GM19324 (cell line): Measurements from ENCODE around the gene AMELX.

Experiments used
- ATAC-seq: cut with Tn5 transposase; IDR thresholded peaks from one replicate; pipeline ENCODE4 v1.9.1; 2021; ENCODE audit warnings: mild to moderate bottlenecking, moderate library complexity; ENCODE audit not compliant: unreplicated experiment, low FRiP score

AMELX gene

DNA sequence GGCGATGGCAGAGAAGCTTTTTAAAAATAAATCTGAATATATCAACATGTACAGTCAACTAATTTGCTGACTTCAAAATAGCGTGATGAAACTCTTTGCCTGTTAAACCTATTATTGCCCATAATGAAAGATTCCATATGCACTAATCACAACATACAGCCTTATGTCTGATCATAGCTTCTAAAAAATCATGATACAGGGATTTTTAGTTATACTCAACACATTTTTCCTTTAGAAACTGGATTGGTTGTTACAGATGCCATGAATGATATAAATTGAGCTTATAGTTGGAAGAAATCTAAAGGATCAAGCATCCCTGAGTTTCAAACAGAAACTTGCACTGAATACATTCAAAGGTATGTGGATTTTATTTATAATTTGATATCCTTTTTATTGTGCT is at the start of gene AMELX:
TSS of gene AMELX (plus strand) at position 301 of the 400 bp plus-strand sequence. CDS start 1,376 bp downstream, outside the sequence.
- no peak for ATAC-seq

DNA sequence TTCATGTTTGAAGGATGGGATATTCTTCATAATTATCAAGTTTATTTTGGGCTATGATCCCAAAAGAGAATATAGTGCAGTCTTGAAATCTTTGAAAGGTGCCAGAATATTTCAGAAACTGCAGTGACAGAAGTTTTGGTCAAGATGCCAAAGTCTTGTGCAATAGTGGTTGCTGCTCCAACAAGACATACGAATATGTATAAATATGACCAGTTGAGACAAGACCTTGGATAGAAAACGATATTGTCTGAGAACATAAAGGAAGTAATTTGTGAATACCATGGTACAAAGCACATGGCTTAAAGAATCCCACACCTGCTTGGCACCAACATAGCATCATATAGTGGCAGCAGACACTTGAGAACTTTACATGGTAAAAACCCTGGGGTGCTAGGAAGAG is 48.6 kb upstream of the AMELX start:
- no peak for ATAC-seq

DNA sequence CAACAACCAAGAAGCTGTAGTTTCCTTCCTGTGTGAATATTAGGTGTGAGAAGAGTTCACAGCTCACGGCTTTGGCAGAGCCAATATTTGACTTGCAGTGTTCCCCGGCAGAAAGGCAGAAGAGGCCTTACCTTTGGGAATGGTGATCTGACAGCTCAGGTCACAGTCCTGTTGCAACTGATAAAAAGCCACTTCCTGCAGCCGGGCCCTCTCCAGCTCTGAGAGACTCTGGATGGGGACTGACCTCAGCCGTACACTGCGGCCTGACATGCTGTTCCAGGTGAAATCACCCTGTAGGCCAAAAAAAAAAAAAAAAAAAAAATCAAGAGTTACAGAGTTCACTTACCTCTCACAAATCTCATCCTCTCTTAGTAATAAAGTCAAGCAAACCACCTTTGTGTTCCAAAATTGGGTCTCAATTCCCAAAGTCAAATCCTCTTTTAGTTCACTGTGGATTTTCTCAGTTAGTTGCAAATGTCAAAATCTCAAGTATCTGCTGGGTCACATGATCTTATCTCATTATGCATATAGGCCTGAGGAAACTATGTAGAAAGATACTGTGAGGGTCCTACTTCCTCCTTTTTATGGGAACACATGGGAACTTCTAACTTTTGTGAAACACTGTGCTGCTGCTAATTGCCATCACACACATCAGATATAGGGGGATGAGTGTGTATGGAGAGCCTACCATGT is 38.6 kb upstream of the AMELX start:
- ATAC-seq: no peak

DNA sequence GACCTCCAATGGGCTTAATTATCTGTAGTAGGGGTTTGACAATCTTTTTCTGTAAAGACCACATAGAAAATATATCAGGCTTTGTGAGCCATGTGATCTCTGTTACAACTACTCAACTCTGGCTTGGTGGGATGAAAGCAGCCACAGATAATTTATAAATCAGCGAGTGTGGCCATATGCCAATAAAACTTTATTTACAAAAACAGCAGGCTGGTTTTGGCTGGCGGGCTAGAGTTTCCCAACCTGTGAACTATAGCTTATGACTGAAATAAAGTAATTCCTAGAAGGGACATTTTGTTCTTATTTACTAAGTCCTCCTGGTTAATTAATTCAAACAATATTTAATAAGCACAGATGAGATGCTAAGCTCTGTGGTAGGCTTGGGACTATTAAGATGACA is 35.9 kb upstream of the AMELX start:
- no peak for ATAC-seq

DNA sequence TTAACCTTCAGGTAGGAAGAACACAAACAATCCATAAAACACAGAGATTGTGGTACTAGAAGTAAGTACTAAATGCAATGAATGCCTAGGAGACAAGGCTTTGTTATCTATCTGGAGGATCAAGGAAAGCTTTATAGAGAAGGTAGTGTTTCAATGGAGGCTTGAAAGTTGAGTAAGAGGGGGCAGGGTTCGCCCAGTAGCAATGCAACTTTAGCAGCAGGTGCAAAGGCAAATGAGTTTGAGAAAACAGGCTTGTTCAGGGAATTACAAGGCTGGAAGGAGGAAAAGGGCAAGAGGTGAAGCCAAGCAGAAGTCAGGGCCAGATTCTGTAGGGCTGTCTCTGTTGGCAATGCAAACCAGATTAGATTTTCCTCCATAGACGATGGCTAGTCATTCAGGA is 35.5 kb upstream of the AMELX start:
- ATAC-seq: no peak

DNA sequence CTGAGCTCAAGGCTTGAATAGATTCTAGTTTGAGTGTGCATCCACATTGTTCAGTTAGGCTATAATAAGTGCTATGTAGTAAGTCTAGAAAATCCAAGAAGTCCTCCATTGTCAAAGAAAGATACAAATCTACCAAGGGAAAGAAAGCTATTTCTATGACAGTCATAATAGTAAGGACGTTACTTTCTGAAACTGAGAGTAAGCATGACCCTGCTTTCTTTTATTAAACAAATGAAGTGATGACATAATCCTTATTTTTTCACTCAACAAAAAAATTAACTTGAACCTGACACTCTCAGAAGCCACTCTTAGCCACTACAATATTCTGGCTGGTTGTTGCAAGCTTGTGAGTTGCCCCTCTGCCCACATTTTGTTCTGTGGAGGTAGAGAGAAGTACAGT is 33.8 kb upstream of the AMELX start:
- ATAC-seq: no peak

DNA sequence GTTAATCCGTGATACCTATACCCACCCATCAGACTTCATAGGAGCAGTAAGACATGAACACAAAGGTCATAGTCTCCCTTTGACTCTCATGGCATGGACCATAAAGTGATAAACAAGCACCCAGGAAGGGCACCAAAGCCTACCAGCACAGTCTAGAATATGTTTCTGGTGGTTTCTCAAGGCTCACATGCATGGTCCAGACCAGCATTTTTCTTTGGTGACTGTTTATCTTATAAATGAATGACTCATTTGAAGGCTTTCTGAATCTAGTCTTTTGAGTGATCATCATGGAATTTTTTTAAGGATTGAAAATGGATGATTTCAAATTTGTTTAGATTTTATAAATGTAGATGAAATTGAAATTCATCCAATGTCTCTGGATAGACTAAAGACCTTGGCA is 32.0 kb upstream of the AMELX start:
- ATAC-seq: no peak

DNA sequence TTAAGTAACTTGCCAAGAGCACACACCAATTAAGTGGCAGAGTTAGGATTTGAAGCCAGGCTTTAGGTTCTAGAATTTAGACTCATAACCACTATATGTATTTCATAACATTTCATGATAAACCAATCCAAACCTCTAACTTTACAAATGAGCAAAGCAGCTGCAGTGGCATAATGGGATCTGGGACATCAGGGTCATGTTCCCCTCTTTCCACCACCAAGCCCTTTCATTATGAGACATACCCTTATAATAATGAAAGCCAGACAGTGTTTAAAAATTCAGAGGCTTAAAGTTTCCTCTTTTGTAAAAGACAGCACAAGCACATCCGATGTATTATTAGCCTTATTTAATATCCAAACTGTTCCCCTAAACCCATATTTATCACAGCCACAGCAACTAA is 28.3 kb upstream of the AMELX start:
- no peak for ATAC-seq

DNA sequence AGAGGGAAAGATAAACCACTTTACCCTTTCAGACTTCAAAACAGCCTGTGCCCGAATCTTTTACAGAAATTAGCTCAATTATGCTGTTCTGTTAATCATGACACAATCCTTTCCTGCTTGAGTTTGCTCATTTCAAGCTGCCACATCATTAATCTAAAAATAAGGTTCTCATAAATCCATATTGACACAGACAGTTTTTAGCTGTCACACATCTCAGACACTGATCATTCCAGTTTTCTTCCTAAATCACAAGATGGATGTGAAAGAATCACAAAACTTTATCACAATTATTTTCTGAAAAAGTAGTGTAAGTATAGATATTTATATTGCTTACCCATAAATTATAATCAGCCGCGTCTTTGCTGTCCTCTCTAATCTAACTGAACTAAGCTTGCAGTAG is 27.9 kb upstream of the AMELX start:
- no peak for ATAC-seq

DNA sequence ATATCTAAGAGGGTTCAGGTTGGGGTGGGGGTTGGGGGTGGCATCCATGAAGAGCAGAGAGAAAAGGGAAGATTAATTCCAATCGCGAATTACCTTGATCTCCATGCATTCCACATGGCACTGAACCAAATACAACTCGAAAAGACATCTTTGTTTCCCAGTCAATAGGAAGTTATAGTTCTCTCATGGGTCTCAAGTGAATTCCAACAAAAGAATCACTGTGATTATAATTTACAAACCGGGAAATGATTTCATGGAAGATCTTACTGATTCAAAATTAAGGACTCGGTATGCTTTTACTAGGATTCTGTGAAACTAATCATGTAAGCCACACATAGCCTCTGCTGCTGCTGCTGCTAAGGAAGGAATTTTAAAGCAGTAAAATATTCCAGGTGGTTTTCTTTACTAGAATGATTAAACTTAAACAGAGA is 26.6 kb upstream of the AMELX start:
- no peak for ATAC-seq

DNA sequence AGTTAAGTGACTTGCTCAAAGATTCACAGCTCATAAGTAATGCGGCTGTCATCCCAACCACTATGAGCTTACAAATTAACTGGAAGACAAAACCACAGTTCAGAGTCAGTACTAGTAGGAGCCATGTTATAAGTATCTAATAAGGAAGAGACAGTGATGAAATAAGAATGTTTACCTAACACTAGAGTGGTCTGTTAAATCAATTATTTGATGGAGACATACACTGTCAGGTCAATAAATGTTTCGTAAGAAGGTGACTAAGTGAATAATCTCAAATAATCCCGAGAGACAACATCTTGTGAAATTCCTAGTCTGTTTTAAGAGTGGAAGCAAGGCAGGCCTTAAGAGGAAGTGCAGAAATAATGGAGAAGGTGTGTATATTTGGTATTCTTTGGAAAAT is 25.8 kb upstream of the AMELX start:
- ATAC-seq: no peak

DNA sequence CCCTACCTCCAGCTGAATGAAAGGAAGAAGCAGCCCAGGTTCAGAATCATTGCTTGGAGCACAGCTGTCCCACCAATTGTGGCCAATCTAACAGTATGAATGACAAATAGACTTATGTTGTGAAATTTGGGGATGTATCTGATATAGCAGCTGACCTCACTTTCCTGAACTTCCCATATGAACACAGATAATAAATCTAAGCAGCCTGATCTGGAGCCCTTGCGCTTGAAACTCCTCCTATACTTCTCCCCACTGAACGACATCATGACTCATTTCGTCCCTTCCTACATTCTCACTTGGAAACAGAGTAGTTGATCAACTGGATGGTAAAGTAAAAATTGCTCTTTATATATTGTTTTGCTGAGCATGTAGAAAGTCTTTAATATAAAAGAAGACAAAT is 24.2 kb upstream of the AMELX start:
- ATAC-seq: no peak

DNA sequence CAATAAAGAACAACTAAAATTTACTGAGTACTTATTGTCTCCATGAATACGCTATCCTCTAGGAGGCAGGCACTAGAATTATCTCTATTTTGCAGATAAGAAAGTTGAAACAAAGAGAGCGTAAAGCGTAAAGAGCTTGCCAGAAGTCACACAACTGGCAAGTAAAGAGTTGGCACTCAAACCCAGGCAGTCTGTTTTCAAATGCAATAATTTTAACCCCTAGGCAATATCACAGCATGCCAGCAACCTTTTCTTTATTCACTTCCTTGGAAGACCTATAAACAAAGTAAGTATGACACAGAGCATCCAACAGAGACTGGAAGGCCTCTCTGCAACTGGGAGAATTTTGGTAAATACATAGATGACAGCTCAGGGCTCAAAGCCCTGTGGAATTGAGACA is 23.2 kb upstream of the AMELX start:
- no peak for ATAC-seq

DNA sequence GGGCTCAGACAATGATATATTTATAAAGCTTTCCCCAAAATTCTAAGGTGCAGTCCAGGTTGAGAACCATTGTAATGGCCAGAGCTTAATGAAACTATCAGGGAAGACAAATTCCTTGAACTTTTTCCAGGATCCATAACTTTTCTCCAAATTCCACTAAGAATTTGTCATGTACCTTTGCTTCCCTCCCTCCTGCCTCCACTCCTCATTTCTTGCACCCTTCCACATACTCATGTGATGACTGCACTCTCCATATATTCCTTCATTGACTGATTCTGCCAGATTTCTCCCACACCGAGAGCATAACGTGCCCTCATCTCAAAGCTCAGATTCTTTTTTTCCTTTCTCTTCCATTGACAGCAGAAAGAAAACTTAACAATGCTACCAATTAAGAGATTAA is 20.9 kb upstream of the AMELX start:
- no peak for ATAC-seq

DNA sequence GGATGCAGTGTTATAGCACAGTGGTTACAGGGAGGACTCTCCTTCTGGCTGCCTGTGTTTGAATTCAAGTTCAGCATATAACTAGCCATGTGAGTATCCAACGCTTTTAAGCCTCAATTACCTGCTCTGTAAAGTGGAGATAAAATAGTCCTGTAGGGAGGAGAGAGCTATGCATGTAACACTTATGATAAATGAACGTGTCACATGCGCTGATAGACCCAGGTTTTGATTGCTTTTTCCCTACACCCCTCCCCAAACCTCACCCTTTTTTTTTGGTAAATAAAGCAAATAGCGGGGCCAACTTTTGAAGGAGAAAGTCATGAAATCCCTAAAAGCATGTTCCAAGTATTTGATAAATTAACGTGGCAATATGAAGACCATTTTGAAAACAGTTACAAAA is 20.4 kb upstream of the AMELX start:
- ATAC-seq: no peak

DNA sequence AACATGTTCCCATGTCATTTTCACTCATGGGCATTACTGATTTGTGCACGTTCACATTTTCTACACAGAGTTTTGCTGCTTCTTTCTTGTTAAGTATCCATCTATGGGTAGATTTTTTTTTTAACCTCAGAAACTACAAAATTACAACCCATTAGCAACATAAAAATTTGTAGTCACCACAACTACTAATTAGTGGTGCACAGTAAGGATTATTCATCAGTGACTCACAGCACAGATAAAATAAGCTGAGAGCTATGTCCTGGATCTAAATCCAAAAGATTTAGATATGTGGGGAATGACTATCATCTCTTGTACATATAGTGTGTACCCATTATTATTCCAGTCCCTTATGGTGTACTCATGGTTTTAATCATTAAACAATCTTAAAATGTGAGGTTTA is 19.7 kb upstream of the AMELX start:
- ATAC-seq: no peak

DNA sequence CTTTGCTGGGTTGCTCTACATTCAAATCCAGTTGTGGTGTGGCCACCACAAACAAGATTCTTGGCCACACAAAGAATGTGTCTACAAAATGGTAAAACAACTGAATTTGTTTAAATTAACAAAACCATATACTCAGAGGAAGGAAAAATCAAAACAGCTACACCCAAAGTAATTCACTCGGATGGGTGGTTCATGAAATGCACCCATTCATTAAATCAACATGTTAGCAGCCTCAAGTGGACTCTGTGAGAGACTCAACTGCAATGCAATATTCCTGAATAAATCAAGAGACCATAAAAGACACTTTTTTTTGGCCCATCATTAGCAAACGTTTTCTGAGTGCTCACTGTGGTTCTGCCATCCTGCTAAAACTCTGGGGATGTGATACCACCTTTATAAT is 11.2 kb upstream of the AMELX start:
- no peak for ATAC-seq

DNA sequence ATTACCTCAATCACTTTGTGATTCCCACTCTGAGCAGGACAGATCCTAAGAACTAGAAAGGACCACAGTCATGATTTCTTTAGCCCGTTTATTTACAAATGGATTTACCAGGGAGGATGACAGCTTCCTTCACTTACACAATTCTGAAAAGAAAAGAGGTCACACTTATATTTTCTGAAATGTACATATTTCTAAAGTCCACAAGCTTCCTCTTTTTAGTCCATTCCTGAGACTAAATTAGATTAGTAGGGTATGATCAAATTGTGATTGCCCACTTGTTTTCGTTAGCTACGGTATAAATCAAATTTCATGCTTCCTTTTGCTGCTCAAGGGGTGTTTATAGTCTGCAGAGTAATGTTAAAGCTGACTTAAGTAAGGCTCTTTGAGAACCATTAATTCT is 7.6 kb upstream of the AMELX start:
- no peak for ATAC-seq

DNA sequence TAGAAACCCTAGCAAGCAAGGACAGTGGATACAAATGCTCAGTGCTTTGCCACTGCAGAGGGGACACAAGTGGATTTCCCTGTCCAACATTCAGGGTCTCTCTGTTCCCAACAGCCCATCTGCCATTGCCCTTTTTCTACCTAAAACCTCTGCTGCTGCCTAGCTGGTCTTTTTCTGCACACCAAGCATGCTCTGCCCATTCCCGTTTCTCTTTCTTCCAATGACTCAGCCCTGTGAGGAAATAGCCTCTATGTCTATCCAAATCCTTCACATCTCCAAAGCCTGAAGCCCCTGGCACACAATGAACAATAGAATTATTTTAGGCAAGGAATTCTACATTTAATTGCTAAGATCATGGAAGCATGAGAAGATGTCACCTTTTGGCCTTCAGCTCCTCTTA is 5.7 kb upstream of the AMELX start:
- no peak for ATAC-seq

DNA sequence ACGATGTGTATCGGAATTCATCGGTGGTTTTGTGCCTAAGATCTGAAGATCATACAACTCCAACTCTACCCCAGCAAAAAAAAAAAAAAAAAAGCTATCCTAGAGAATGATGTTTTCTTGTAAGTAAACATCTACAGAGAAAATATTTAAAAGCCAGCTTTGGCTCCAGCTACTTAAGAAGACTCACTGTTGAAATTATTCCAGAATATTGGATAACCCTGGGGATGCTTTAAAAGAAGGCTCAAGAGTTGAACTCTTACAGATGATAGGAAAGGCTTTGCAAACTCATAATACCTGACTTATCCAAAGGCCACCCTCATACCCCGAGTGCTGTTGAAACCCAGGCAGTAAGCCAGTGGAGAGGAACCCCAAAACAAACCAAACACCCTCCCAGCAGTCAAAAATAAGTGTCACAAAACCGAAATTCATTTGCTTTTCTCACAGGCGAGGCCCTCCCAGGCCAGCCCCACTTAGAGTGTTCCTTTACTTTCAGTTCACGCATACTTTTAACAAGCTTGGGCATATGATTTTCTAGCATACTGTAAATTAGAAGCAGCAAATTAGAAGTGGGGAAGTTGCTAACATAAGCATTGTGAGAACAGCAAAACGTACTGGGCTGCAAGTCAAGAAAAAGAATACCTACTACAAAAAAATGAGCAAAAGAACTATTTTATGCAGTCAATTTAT is 2.7 kb upstream of the AMELX start:
- peak; percentile 83 for ATAC-seq

DNA sequence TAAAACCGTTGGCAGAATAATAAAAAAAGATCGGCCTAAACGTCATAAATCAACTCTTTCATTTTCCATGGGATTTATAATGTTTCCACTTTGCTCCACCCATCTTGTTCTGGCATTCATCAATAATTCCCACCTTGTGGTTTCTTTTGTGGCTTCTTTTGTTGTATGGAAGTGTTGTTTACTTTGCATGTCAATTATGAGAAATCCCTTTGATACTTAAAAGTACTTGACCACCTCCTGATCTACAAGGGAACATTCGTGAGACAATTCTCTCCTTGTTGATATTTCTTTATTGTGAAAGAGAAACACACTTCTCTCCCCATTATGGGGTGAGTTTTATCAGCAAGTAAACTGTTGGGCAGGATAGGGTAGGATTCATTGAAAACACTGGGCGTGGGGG is 2.8 kb downstream of the AMELX start:
- ATAC-seq: no peak

DNA sequence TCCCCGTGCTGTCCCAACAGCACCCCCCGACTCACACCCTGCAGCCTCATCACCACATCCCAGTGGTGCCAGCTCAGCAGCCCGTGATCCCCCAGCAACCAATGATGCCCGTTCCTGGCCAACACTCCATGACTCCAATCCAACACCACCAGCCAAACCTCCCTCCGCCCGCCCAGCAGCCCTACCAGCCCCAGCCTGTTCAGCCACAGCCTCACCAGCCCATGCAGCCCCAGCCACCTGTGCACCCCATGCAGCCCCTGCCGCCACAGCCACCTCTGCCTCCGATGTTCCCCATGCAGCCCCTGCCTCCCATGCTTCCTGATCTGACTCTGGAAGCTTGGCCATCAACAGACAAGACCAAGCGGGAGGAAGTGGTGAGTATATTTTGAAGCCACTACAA is 5.4 kb downstream of the AMELX start:
- no peak for ATAC-seq
